BE2C (cell line): ENCODE results near the gene ROS1.

ENCODE experiments used
- DNase-seq: peaks from one replicate; pipeline ENCODE4 v3.0.0-alpha.2; 2020
- H3K27me3 ChIP-seq: fragments of 250-450 bp; sonication (Bioruptor Pico); 2 replicates; pipeline ENCODE4 v1.5.1; 2020; ENCODE audit warnings: mild to moderate bottlenecking
- H3K36me3 ChIP-seq: fragments of 250-450 bp; sonication (Bioruptor Pico); 2 replicates; pipeline ENCODE4 v1.5.1; 2020; ENCODE audit warnings: mild to moderate bottlenecking
- H3K4me1 ChIP-seq: fragments of 250-450 bp; sonication (Bioruptor Pico); 2 replicates; pipeline ENCODE4 v1.5.1; 2020
- H3K4me3 ChIP-seq: 2 replicates; pipeline ENCODE4 v1.5.1; 2011; ENCODE audit warnings: low read depth, low read length
- H3K9me3 ChIP-seq: fragments of 250-450 bp; sonication (Bioruptor Pico); 2 replicates; pipeline ENCODE4 v1.5.1; 2020
- CTCF ChIP-seq: IDR thresholded peaks from 2 replicates; pipeline ENCODE4 v1.5.1; 2012; ENCODE audit warnings: mild to moderate bottlenecking, low read depth, low read length

The ROS1 gene

GRCh38 chr6:117371492-117371891 is 54.2 kb downstream of the ROS1 start:
- no peak for TF ChIP-seq CTCF
- Histone ChIP-seq H3K36me3 (no peaks in the 10 kb centered on the region), H3K4me3 (no peak overlapping the region), H3K27me3 (peaks cover 19% of the 10 kb centered on the region; the same call in 1 of the 2 replicates), H3K9me3 (no peaks in the 10 kb centered on the region; the same call in 1 of the 2 replicates), H3K4me1 (no peaks in the 10 kb centered on the region)
- no peak for DNase-seq

- Histone ChIP-seq H3K27me3 (no peaks in the 10 kb centered on the region; the same call in 1 of the 2 replicates), H3K9me3 (no peaks in the 10 kb centered on the region), H3K36me3 (no peaks in the 10 kb centered on the region), H3K4me1 (no peaks in the 10 kb centered on the region), H3K4me3 (no peak overlapping the region)
- TF ChIP-seq CTCF: no peak
- no peak for DNase-seq
These were observed 66.2 kb downstream of the ROS1 start for GRCh38 chr6:117359581-117359980.

GRCh38 chr6:117354671-117355070 is 71.1 kb downstream of the ROS1 start:
- H3K36me3 ChIP-seq: no peaks in the 10 kb centered on the region
- H3K4me3 ChIP-seq: no peak overlapping the region
- no peaks in the 10 kb centered on the region for H3K27me3 ChIP-seq
- H3K9me3 ChIP-seq: no peaks in the 10 kb centered on the region
- no peaks in the 10 kb centered on the region for H3K4me1 ChIP-seq
- no peak for TF ChIP-seq CTCF
- no peak for DNase-seq

- H3K36me3 ChIP-seq: no peaks in the 10 kb centered on the region
- no peaks in the 10 kb centered on the region; the same call in 1 of the 2 replicates for H3K27me3 ChIP-seq
- no peak for DNase-seq
- H3K4me1 ChIP-seq: no peaks in the 10 kb centered on the region
- H3K4me3 ChIP-seq: no peak overlapping the region
- H3K9me3 ChIP-seq: no peaks in the 10 kb centered on the region
- TF ChIP-seq CTCF: peak; percentile 48
These were observed 73.2 kb downstream of the ROS1 start for GRCh38 chr6:117352466-117353081.

GRCh38 chr6:117351521-117351920 is 74.2 kb downstream of the ROS1 start:
- Histone ChIP-seq H3K4me1 (no peaks in the 10 kb centered on the region), H3K9me3 (no peaks in the 10 kb centered on the region), H3K27me3 (no peaks in the 10 kb centered on the region; the same call in 1 of the 2 replicates), H3K4me3 (no peak overlapping the region), H3K36me3 (no peaks in the 10 kb centered on the region)
- no peak for DNase-seq
- no peak for TF ChIP-seq CTCF

GRCh38 chr6:117346142-117346930 is 79.4 kb downstream of the ROS1 start:
- Histone ChIP-seq H3K4me1 (no peaks in the 10 kb centered on the region), H3K36me3 (no peaks in the 10 kb centered on the region), H3K27me3 (peaks cover 4% of the 10 kb centered on the region), H3K4me3 (no peak overlapping the region), H3K9me3 (no peaks in the 10 kb centered on the region)
- no peak for DNase-seq
- peak; percentile 32; the same call in 1 of the 2 replicates for TF ChIP-seq CTCF
